WI38 (cell line): Measurements from ENCODE around the gene ICE1.
"Not testable (repeated sequence)": the region's sequence is repeated elsewhere in the genome, so short reads cannot be mapped to it uniquely, and the experiment has no call there.

ENCODE experiments used
- H3K4me3 ChIP-seq: 2 replicates; pipeline ENCODE4 v1.5.1; 2011; ENCODE audit warnings: low read depth, mild to moderate bottlenecking, control low read depth, low read length
- CTCF ChIP-seq: IDR thresholded peaks from 2 replicates; pipeline ENCODE4 v1.5.1; 2012; ENCODE audit warnings: low read depth, mild to moderate bottlenecking, control low read depth, low read length

Gene ICE1

GRCh38 chr5:5394384-5394986 is 28.0 kb upstream of the ICE1 start:
- TF ChIP-seq CTCF = 0 out of 2 replicates have a peak, but pooled peaks have one; percentile 9
- H3K4me3 ChIP-seq = not testable (repeated sequence)

- not testable (repeated sequence) for H3K4me3 ChIP-seq
Measured at GRCh38 chr5:5395093-5395492, 27.4 kb upstream of the ICE1 start.

GRCh38 chr5:5398071-5398470 is 24.4 kb upstream of the ICE1 start:
- TF ChIP-seq CTCF = no peak
- H3K4me3 ChIP-seq = no peak overlapping the region

- H3K4me3 ChIP-seq = no peak overlapping the region
- TF ChIP-seq CTCF = no peak
Measured at GRCh38 chr5:5401095-5401494, 21.4 kb upstream of the ICE1 start.

- no peak for TF ChIP-seq CTCF
- H3K4me3 ChIP-seq = no peak overlapping the region
Measured at GRCh38 chr5:5403741-5404140, 18.7 kb upstream of the ICE1 start.

GRCh38 chr5:5404381-5404780 is 18.1 kb upstream of the ICE1 start:
- H3K4me3 ChIP-seq = no peak overlapping the region
- TF ChIP-seq CTCF = no peak

- no peak overlapping the region for H3K4me3 ChIP-seq
- no peak for TF ChIP-seq CTCF
Measured at GRCh38 chr5:5405441-5405840, 17.0 kb upstream of the ICE1 start.

GRCh38 chr5:5407924-5408323 is 14.6 kb upstream of the ICE1 start:
- no peak for TF ChIP-seq CTCF
- H3K4me3 ChIP-seq = no peak overlapping the region
